Measurements from ENCODE around the gene ZEB2. TPM values are rescaled to one million over a fixed set of nuclear protein-coding genes. Genes with fewer than 3 reads are reported as not detected.

ZEB2 gene
- total RNA-seq, result 39.4 and 41.1 TPM in 2 replicates

DNA sequence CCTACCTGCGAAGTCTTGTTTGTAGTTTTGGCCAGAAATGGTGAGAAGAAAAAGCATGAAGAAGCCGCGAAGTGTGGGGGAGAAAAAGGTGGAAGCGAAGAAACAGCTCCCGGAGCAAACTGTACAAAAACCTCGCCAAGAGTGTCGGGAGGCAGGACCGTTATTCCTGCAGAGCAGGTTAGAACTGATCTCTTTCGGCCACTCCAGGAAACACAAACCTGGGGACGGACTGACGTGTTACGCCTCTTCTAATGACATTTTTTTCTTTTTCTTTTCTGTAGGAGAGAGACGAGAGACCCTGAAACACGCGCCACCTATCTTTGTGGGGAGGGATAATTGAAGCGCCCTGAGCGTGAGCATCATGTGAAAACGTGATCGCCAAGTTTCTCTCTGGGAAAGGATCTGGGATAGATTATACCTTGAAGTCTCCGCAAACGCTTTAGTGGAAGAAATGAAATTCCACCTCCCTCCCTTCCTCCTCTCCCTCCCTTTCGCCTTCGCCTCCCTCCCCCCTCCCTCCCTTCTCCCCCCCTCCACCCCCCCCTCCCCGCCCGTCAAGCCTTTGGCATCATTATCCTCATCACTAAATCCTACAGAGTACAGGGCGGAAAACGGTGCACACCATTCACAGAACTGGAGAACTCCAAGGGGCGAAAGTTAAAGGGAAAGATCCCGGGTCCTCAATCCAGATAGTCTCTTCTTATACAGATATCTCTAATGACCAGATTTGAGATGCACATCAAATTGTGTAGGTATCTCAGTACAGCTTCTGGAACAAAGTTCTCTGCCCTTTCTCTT is at the start of gene ZEB2:
ZEB2 (minus strand) TSS at position 186 of the 798 bp plus-strand sequence. CDS start 2,769 bp downstream, outside the sequence.

